Osteoblast (primary cell): ENCODE results near the gene DDX10. TPM values are rescaled to one million over a fixed set of nuclear protein-coding genes. Genes with fewer than 3 reads are reported as not detected.

Source experiments
- DNase-seq: peaks from one replicate; pipeline ENCODE4 v3.0.0; 2011; ENCODE audit warnings: low spot score, mixed read lengths; ENCODE audit not compliant: insufficient read length; ENCODE audit errors: missing footprints
- H2AFZ ChIP-seq: 2 replicates; pipeline ENCODE4 v1.6.0; 2011; ENCODE audit warnings: mild to moderate bottlenecking, low read length
- H3K27ac ChIP-seq: 2 replicates; pipeline ENCODE4 v1.5.1; 2011; ENCODE audit warnings: mild to moderate bottlenecking, low read depth, low read length, moderate library complexity
- H3K27me3 ChIP-seq: 2 replicates; pipeline ENCODE4 v1.6.0; 2012; ENCODE audit warnings: mild to moderate bottlenecking, control low read depth, inconsistent platforms, low read length, moderate library complexity; ENCODE audit not compliant: insufficient read depth
- H3K36me3 ChIP-seq: 2 replicates; pipeline ENCODE4 v1.5.1; 2011; ENCODE audit warnings: mild to moderate bottlenecking, low read length, control low read depth, moderate library complexity; ENCODE audit not compliant: insufficient read depth
- H3K4me1 ChIP-seq: 2 replicates; pipeline ENCODE4 v1.5.1; 2011; ENCODE audit warnings: mild to moderate bottlenecking, low read length, control low read depth, moderate library complexity; ENCODE audit not compliant: insufficient read depth
- H3K4me2 ChIP-seq: 2 replicates; pipeline ENCODE4 v1.6.0; 2011; ENCODE audit warnings: mild to moderate bottlenecking, low read length; ENCODE audit not compliant: insufficient read depth
- H3K4me3 ChIP-seq: fragments of 200-600 bp; sonication (generic); 3 replicates; pipeline ENCODE4 v1.5.1; 2012; ENCODE audit warnings: mild to moderate bottlenecking, low read length, inconsistent platforms; ENCODE audit not compliant: insufficient read depth
- H3K79me2 ChIP-seq: 2 replicates; pipeline ENCODE4 v1.6.0; 2012; ENCODE audit warnings: mild to moderate bottlenecking, low read length, control low read depth, inconsistent platforms; ENCODE audit not compliant: insufficient read depth
- H3K9me3 ChIP-seq: 2 replicates; pipeline ENCODE4 v1.5.1; 2011; ENCODE audit warnings: low read depth, low read length, control low read depth
- H4K20me1 ChIP-seq: 2 replicates; pipeline ENCODE4 v1.6.0; 2012; ENCODE audit warnings: mild to moderate bottlenecking, low read length, control low read depth; ENCODE audit not compliant: insufficient read depth
- CTCF ChIP-seq: IDR thresholded peaks from 2 replicates; pipeline ENCODE4 v1.5.1; 2011; ENCODE audit warnings: mild to moderate bottlenecking, low read depth, low read length, moderate library complexity; ENCODE audit errors: extremely low read depth
- total RNA-seq: library from RNA; depleted of rRNA; stranded (reverse); fragments of >200 nt; gene quantifications from 2 replicates; pipeline ENCODE4 v1.2.3, GENCODE V29; 2012

The DDX10 gene
- total RNA-seq, 1 donor = 16.6 TPM

DNA sequence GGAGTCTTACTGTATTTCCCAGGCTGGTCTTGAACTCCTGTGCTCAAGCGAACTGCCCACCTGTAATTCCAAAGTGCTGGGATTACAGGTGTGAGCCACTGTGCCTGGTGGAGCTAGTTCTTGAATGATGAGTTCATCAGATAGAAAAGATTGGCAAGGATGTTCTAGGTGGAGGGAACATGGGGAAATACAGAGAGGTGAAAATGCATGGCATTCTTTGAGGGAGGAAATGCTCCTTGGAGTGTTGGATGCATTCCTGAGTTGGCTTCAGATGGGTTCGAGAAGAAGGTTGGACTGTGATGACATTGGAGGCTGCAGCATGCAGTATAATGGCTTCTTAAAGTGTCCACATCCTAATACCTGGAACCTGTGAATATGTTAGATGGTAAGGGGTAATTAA lies 4.4 kb downstream of the DDX10 start:
- H3K79me2 ChIP-seq = peaks cover 81% of the 10 kb centered on the region
- no peak overlapping the region for H2AFZ ChIP-seq

DNA sequence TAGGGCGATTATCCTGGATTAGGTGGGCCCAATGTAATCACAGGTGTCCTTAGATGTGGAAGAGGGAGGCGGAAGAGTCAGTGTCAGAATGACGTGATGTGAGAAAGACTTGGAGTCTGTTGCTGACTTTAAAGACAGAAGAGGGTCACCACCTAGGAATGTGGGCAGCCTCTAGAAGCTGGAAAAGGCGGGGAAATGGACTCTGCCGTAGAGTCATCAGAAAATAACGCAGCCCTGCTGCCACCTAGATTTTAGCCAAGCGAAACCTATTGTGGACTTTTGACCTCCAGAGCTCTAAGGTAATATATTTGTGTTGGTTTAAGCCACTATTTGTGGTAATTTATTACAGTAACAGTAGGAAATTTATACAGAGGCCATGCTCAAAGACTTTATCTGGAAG lies 4.8 kb downstream of the DDX10 start:
- Histone ChIP-seq H4K20me1 (peaks cover 4% of the 10 kb centered on the region), H3K4me1 (peaks cover 17% of the 10 kb centered on the region), H3K9me3 (no peaks in the 10 kb centered on the region), H3K27me3 (no peaks in the 10 kb centered on the region), H3K27ac (no peak overlapping the region), H3K4me3 (no peak overlapping the region), H2AFZ (no peak overlapping the region), H3K79me2 (peaks cover 81% of the 10 kb centered on the region), H3K4me2 (no peak overlapping the region), H3K36me3 (peaks cover 3% of the 10 kb centered on the region)
- TF ChIP-seq CTCF = no peak
- DNase-seq = peak; percentile 62

More for the DNA sequence above, 4.4 kb downstream of the DDX10 start:
- no peak overlapping the region for H3K4me2 ChIP-seq
- peaks cover 4% of the 10 kb centered on the region for H4K20me1 ChIP-seq
- peaks cover 3% of the 10 kb centered on the region for H3K36me3 ChIP-seq
- H3K9me3 ChIP-seq = no peaks in the 10 kb centered on the region
- H3K4me1 ChIP-seq = peaks cover 20% of the 10 kb centered on the region
- H3K27ac ChIP-seq = no peak overlapping the region
- TF ChIP-seq CTCF = no peak
- H3K27me3 ChIP-seq = no peaks in the 10 kb centered on the region
- no peak overlapping the region for H3K4me3 ChIP-seq
- no peak for DNase-seq

DNA sequence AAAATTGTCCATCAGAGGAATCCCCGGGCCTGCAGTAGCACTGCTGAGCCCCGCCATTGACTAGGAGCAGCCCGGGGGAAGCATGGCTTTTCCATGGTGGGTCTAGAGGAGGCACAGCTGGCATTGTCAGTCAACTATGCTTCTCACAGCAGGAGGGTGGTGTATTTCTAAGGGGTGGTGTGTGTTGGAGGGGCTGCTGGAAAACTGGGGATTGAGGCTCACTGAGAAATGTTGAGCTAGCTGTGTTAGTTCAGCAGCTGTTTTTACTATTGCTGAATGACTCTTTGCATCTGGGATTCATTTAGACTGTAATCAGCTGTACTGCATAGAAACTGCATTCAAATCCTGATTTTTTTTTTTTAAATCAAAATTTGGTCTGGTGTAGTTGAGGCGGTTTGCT lies 5.6 kb downstream of the DDX10 start:
- peaks cover 76% of the 10 kb centered on the region for H3K79me2 ChIP-seq

DNA sequence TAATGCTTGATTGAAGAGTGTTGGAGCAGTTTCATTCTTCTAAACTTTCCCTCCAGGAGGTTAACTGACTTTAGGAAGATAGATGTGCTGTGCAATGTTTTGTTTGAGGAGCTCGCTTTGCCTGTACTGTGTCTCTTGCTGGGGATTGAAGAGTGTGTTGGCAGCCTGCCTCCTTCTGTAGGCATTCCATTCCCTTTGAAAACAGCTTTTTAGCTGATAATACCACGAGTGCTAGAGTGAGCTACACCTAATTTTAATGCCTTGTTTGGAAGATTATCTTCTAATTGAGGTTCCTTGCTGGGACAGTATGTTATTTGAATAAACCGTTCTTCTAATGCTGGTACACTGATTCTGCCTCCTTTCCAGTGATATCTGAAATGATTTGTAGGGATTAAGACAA lies 7.2 kb downstream of the DDX10 start:
- peaks cover 59% of the 10 kb centered on the region for H3K79me2 ChIP-seq
- DNase-seq = no peak
- no peaks in the 10 kb centered on the region for H3K9me3 ChIP-seq

More for the DNA sequence above, 5.6 kb downstream of the DDX10 start:
- peaks cover 3% of the 10 kb centered on the region for H3K36me3 ChIP-seq
- no peak overlapping the region for H3K27ac ChIP-seq
- peaks cover 17% of the 10 kb centered on the region for H3K4me1 ChIP-seq
- H3K4me2 ChIP-seq = no peak overlapping the region
- no peaks in the 10 kb centered on the region for H3K9me3 ChIP-seq
- H3K4me3 ChIP-seq = no peak overlapping the region
- peaks cover 4% of the 10 kb centered on the region for H4K20me1 ChIP-seq
- no peak for DNase-seq
- no peak overlapping the region for H2AFZ ChIP-seq
- TF ChIP-seq CTCF = no peak
- no peaks in the 10 kb centered on the region for H3K27me3 ChIP-seq

More for the DNA sequence above, 7.2 kb downstream of the DDX10 start:
- no peak for TF ChIP-seq CTCF
- Histone ChIP-seq H3K36me3 (peaks cover 12% of the 10 kb centered on the region), H3K4me3 (no peak overlapping the region), H3K27me3 (no peaks in the 10 kb centered on the region), H2AFZ (no peak overlapping the region), H3K27ac (no peak overlapping the region), H4K20me1 (peaks cover 4% of the 10 kb centered on the region), H3K4me1 (peaks cover 8% of the 10 kb centered on the region), H3K4me2 (peak overlapping the region; percentile 12)
